ENCODE measurements around the gene SEMA4B.

DNA sequence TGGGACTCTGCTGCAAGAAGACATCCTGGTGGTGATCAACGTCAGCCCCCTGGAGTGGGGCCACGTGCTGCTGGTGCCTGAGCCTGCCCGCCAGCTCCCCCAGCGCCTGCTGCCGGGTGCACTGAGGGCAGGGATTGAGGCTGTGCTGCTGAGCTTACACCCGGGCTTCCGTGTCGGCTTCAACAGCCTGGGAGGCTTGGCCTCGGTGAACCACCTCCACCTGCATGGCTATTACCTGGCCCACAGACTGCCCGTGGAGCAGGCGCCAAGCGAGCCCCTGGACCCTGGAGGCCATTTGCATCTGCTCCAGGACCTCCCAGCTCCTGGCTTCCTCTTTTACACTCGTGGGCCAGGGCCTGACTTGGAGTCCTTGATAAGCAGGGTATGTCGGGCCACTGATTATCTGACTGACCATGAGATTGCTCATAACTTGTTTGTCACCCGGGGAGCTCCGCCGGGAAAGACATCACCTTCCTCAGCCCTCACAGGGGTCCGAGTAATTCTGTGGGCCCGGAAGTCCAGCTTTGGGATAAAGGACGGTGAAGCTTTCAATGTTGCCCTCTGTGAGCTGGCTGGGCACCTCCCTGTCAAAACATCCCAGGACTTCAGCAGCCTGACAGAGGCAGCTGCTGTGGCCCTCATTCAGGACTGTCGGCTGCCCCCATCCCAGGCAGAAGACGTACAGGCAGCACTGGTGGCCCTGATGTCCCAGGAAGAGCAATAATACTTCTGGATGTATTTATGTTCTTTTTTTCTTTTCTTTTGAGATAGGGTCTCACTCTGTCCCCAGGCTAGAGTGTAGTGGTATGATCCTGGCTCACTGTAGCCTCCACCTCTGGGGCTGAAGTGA is 40.4 kb downstream of the SEMA4B start:
- TF ChIP-seq CTCF (IDR thresholded peaks at IDR 0.05) = no peak
- no peak for TF ChIP-seq POLR2A (IDR thresholded peaks at IDR 0.05)
